T-helper 22 cell (primary cell): ENCODE data around the gene ZNF277.
A peak's percentile ranks its signal among the peaks of the same experiment; 100 is the strongest.

ENCODE experiments used
- DNase-seq: peaks from one replicate; pipeline ENCODE4 v3.0.0-alpha.2; 2020; ENCODE audit warnings: low read depth

ZNF277 gene, protein sequence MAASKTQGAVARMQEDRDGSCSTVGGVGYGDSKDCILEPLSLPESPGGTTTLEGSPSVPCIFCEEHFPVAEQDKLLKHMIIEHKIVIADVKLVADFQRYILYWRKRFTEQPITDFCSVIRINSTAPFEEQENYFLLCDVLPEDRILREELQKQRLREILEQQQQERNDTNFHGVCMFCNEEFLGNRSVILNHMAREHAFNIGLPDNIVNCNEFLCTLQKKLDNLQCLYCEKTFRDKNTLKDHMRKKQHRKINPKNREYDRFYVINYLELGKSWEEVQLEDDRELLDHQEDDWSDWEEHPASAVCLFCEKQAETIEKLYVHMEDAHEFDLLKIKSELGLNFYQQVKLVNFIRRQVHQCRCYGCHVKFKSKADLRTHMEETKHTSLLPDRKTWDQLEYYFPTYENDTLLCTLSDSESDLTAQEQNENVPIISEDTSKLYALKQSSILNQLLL

DNA sequence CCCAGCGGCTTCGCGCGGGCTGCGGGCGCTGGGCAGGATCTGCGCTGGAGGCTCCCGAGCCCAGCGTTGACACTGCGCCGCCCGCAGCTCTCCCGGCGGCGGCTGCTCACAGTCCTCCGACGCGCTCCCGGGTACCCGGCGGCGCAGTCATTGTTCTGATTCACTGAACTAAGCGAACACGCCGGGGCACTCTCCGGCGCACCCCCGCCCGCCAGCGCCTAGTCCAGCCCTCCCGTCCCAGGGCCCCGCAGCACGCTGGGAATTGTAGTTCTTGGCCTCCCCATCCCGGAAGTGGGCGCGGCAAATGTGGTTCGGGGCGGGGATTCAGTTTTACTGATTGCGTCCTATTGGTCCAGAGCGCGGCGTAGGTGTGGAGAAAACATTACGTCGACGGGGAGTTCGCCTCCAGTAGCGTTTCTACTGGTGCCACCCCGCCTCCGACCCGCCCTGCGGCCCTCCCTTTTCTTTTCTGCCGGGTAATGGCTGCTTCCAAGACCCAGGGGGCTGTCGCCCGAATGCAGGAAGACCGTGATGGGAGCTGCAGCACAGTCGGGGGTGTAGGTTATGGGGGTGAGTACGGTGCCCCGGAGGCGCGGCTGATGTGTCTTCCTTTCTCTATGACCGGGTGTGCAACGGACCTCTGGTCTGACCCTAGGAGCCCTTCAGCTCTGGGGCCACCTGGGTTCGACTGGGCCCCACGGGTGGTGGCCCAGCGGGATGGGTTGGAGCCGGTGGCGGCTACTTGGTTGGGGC, at the start of gene ZNF277, which contains the start of gene DOCK4:
ZNF277 (plus strand) TSS at position 458 of the 753 bp plus-strand sequence; CDS start at position 480, 22 bp downstream.
DOCK4 (minus strand) TSS at position 162 of the 753 bp plus-strand sequence. CDS start 261 bp downstream, outside the sequence.
- DNase-seq, result peak; percentile 96

DNA sequence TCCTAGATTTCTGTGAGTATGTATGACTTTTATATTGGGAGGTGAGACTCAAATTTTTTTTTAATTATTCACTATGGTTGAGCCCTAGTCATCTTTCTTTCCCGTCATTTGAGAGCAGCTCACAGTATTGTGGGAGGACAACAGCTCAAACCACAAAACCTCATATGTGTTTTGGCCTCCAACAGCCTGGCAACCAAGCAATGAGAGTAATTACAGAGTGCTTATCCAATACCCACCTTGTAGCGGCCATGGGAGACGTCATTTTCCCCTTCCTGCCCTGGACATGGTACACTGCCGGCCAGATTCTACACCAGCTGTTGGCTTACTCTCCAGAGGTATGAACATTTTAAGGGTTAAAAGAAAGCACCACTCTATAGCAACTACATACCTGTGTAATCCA, 49.4 kb upstream of the ZNF277 start:
- DNase-seq, result no peak

DNA sequence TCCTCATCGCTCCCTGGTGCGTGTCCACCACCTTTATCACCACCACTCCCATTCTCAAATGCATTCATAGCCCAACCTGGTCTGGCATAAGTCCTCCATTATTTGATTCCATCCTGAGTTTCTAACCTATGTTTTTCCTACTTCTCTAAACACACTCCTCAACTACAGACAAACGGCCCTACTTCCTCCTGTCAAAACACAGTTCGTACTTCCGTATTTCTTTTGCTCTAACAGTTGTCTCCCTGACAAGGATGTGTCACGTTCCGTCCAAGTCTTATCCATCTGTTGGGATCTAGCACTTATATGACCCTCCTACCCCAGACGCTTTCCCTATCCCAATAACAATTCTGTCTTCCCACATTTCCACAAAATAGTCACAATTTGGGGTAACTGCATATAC, 47.1 kb upstream of the ZNF277 start:
- DNase-seq, result no peak

DNA sequence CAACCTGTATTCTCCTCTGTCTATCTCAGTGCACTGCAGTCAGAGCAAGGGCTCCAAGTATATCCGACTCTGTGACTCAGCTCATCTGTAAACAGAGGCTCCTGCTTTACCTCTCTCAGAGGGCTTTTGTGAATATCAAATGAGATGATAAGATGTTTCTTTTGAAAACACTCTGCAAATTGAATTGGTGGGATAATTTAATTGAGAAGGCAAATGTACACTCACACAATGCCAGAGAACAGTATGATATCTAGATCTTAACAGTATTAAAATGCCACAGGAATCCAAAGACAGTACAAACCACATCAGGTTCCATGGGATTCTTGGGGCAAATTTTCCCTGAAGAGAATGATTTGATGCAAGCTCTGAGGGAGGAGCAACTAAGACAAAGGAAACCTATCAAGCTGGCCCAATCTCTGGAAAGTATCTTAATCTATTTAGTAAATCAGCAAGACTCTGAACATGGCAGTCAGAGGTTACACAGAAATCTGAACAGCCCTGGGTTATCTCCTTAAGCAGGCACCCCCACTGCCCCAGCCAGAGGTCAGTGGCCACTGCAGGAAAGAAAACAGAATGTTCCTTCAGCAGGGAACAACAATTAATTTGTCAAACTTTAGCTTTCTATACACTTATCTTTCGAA, 46.2 kb upstream of the ZNF277 start:
- no peak for DNase-seq

DNA sequence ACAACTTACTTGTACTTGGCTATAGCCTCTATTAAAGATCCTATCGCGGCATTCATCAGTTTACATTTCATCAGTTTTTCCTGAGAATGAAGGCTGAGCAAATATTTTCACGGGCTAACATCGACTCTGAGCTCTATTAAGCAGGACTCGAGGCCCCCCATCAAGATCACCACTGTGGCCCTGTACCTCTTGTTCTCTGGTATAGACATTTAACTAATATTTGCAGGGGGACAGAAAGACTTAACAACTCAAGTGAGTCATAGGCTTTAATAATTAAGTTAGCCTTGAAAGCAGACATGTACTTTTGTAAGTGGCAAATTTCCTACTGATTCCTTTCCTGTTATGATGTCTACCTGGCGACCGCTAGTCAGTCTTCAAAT, 45.7 kb upstream of the ZNF277 start:
- no peak for DNase-seq

DNA sequence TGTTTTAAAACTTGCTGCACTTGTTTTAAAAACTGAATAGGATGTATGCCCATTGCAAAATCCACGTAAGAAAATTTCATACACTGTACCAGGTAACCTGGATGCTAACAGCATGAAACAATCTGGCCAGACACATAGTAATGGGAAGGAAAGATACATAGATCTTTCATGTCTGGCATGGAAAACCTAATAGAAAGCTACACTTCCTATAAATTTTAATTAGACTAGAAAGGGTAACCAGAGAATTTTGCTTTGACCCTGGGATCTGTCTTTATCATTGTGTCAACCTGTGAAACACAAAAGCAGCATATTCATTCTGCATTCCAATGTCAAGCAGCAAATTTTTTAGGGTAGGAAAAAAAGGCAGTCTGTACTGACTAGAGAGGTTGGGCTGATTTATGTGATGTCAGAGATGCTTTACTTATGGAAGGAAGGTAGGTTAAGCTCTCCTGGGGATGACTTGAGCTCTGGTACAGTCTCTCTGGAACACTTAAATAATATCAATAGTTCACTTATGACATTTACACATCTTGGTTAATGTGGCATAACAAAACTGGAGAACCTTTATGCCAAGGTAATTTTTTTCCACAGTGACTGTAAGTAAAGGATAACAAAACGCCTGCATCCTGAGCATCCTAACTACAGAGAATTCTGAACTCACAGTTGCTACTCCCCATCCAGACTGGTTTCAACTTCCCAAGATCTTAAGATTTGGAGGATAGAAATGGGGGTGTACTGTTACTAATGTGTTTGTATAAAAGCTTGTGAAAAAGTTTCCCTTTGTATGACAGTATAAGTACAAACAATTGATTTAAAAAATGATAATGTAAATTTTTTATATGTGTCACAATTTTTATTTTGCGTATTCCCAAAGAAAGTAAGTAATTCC, 45.0 kb upstream of the ZNF277 start:
- DNase-seq, result no peak

DNA sequence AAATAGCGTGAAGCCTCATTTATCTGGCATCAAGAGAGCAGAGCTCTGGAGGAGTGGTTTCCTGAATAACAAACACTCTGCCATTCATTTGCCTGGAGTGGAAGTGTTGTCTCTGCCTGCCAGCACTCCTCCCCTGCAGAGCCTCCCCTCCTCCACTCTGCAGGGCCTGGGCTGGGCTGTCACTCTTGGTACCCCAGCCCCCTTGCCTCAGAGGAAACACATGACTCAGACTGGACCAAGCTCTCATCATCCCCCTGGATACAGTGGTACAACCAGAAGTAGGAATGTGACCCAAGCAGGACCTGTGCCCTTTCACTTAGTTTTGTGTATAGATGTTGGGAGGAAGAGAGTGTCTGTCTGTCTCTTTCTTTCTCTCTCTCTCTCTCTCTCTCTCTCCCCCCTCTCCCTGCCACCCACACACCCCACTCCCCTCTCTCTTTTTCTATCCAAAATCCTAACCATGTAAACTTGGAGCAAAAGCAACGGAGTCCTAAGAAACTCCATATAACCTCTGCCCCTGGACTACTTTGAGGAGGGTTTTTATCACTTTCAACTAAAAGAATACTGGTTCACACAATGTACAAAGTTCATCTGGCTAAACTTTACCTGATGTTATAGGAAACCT, 44.2 kb upstream of the ZNF277 start:
- no peak for DNase-seq

DNA sequence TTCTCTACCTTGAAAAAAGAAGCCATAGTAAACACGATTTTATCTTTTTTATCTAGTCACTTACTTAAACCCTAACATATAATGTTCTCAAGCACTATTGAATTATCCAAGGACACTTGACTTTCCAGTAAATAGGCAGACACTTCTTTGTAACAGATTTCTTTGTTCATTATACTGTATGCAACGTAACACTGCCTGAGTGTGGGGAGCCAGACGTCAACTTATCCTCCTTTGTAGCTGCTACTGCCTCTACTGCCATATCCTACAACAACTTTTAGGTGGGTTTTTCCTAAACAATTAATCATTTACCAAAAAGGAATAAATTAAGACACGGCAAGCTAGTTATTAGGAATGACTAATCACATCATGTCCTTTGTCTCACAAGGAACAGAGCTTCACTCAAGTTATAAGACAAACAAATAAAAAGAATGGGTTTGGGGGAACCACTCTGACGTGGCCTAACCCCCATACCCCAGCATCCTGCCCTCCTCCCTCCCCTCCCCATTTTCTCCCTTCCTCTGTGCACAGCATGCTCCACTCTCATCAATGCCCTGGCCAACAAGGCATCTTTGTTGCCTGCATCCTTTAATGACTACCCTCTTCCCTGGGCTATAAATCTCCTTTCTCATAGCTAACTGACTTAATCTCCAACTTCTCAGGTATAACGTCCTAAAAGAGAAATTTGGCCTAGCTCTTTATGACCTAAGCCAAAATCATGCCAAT, 43.5 kb upstream of the ZNF277 start:
- DNase-seq, result no peak

DNA sequence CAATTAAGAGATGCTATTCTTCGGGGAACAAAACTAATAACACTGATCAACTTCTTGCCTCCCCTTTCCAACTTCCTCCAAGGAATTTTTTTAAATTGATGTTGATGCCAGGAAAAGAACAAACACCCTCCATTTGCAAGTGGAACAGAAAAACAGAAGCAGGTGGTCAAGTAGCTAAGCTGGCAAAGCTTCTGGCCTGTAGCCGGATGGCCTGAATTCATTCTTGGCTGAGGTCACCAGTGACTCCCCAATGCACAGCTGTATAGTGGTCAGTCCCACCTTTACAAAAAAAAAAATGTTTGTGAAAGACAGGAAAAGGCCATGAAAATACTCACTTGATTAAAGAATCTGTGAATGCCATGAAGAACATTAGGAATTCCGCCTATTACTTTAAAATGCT, 39.3 kb upstream of the ZNF277 start:
- DNase-seq, result no peak

DNA sequence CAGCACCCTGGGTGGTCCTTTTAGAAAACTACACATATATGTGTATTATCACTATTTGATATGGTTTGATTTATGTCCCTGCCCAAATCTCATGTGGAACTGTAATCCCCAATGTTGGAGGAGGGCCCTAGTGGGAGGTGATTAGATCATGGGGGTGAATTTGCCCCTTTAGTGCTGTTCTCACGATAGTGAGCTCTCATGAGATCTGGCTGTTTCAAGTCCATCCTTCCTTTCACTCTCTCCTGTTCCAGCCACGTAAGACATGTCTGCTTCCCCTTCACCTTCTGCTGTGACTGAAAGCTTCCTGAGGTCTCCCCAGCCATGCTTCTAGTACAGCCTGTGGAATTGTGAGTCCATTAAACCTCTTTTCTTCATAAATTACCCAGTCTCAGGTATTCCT, 37.6 kb upstream of the ZNF277 start:
- DNase-seq, result no peak

DNA sequence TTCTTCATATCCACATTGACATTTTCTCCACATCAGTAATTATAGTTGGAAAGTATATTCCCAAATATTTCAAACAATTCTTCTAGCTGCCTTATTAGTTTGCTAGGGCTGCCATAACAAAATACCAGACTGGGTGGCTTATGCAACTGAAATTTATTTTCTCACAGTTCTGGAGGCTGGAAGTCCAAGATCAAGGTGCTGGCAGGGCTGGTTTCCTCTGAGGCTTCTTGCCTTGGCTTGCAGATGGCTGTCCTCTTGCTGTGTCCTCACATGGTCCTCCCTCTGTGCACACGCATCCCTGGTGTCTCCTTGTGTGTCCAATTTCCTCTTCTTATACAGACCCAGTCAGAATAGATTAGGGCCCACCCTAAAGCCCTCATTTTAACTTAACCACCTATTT, 34.8 kb upstream of the ZNF277 start:
- DNase-seq, result no peak

DNA sequence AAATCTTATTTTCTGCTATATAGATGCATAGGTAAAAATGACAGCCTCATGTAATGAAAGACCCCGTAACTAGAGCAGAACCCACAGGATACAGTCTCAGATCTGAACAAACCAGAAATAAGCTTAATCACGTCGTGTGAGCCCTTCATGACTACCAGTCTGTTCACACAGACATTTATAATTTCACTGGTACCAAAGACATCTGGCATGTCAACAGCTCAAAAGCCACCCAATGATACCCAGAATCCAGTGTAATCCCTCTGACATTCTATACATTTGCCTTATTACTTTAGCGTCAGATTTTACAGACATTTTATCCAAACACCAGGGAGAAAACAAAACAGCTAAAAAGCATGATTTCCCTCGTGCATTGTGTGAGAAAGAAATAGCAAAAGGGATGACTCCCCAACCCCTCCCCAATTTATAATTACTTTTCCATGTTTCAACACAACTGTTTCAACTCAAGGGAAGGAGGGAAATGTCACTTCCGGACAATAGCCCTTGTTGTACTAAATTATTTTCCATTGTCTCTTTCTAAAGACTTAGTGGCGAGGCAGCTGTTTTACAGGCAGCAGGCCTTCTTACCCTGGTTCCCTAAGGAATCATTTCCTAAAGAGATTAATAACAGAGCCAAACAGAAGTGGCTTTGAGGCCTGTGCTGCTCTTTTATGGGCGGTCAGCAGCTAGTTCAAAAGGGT, 33.5 kb upstream of the ZNF277 start:
- DNase-seq, result no peak

DNA sequence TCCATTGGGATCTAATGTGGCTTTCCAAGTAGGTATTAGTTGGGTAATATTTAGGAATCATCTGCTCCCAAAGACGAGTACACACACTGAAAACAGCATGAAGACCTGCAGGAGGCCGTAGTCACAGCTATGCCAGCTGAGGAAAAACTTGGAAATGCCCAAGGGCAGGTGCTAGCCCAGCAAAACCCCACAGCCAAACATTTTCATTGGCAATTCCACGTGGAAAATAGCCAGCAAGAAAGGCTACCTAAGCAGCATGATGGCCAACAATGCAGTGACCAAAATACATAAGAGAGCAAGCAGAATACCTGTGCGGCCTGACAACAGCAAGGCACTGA, 33.0 kb upstream of the ZNF277 start:
- no peak for DNase-seq

DNA sequence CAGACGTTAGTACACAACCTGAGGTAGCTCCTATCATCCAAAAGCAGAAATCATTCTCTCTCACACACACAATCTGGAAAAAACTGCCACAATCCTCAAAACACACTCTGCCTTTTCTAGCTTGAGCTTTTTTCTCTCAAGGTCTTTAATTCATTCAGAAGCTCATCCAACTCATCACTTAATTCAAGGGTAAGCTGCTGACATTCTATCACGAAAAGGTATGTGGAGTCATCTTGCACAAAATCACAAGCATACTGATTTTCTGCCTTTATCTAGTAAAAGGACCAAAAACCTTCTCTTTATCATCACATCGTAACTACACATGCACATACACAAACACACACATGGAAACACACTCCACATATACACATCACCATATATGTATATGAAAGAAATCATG, 32.3 kb upstream of the ZNF277 start:
- no peak for DNase-seq

DNA sequence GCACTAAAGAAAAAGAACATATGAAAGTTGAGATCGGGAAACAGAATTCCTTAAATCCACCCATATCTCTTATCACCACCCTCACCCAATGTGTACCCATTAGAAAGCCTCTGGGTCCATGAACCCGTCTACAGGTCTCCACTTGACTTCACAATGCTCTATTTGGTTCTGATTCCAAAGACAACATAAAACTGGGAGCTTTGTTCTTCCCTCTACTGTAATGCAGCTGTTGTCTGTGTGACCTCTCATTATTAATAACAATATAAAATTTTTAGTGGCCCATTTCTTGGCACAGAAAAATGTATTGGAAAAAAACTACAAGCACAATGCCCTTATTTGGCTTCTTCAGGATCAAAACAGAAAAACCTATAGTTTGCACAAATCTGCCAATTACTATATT, 30.3 kb upstream of the ZNF277 start:
- DNase-seq, result no peak

DNA sequence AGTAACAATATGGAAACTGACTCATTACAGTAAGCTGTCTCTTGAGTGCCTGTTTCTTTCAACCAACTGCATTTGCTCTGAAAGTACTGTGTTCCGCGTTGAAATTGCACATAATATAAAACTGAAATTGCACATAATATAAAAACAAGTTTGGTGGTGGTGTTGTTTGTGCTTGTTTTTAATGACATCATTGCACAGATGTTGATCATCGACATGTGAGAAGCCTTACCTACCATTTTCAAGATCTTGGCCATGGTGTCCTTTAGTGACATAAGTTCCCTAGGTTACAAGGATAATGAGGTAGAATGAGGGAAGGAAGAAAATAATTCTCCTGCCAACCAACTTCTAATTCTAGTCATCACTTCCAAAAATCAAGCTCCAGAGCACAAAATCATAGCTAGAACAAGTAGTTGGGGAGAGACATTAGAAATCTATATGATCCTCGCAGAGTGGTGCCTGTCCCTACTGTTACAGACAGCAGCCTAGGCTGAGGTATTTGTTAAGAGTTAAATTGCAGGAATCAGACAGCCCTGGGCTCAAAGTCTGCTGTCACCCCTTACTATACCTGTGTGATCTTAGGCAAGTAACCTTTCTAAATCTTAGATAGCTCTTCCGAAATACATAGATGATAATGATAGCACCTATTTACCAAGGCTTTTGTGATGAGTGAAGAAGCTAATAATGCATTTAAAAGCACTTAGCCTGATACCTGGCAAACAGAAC, 29.6 kb upstream of the ZNF277 start:
- DNase-seq, result no peak

DNA sequence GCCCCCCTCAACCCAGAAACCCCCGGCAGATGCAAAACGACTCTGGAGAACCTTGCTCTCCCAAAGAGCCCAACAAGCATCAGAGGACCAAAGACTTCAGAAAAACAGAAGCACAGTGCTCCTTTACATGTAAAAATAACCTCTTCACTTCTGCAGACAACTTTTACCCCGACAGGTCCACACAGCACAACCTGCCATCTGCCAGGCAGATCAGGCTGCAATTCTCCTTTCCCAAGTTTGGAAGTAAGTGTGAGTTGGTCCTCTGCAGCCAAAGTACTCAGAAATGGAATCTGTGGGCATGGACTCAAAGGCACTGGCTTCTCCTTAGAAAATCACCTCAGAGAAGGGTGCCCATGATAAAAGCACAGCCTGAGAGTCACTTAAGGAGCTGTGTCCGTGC, 26.3 kb upstream of the ZNF277 start:
- DNase-seq, result no peak

DNA sequence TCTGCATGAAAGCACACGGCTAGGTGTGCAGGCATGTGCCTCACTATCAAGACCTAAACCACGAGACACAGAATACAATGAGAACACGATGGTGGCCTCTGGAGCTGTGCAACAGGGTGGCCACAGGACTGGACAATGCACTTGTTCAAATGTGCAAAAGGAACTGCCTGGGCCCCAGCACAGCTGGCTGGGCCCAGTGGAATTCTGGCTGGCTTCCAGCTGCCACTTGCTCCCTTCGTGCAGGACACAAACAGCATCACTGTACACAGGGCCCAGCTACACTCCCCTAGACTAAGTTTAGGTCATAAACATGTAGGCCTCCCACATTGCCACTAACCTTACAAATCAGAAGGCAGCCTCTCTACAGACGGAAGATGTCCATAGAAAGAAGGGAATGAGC, 23.7 kb upstream of the ZNF277 start:
- DNase-seq, result no peak

DNA sequence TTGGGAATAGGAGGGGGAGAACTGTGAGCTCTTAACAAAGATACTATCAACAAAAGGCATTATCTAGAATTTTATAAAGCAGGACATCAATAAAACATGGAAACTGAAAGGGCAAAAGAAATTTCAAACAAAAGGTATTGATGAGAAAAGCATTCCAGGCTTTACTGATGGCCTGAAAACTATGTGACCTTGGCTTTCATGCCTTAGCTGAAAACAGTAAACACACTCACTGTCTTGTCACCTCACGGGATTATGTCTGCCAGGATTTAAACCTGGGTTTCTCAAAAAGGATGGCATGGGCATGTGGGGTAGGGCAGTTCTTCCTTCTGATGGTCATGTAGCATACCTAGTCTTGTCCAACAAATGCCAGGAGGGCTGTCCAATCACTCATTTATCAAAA, 23.2 kb upstream of the ZNF277 start:
- no peak for DNase-seq

DNA sequence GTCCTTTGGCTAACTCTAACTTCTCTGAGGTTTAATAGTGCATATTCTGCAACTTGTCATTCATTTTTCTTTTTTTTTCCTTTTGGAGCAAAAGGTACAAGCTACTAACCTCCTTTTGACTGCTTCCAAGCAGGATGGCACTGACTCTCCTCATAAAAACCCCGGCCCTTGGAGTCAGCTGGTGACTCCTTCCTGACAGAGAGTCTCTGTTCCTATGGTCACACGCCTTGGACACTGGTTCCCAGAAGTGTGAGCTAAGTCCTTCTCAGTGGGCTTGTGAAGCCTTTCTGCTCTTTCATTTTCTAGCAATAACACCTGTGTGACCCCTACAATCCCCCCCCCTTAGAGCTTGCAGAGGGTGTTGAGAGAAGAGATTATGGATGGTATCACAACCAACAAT, 22.0 kb upstream of the ZNF277 start:
- DNase-seq, result no peak
